Measurements from ENCODE around the gene ADORA1.

DNA sequence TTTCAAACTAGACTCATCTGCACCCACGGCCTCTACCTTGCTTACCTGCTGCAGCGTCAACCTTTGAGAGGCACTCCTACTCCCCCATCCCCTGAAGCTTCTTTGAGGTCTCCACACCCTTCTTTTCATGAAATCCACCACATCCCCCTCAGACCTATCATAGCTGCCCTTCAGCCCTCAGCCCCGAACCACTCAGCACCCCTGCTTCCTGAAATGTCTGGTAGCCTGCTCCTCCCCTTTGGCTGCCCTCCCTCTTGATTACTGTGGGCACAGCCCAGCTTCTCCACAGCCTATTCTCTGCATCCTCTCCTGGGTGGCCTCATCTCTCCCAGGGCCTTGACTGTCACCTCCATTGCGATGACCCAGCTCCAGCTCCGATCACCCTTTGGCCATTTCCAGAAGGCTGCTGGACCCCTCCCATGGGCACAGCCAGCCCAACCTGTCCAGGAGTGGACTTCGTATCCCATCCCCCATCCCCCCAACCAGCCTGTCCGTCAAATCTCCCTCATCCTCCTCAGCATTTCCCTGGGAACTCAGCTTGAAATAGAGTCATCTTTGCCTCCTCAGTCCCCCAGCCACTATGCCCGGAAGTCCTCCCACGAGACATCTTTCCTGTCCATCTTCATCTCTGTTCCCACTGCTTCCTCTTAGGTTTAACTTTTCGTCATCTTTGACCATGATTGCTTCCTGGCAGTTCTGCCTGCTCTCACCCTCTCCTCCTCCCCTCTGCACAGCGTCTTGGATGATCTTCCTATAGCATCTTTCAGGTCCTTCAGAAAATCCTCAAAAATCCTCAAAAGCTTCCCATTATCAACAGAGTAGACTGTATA, 6.1 kb upstream of the ADORA1 start:
- TF ChIP-seq, protein P1, sequence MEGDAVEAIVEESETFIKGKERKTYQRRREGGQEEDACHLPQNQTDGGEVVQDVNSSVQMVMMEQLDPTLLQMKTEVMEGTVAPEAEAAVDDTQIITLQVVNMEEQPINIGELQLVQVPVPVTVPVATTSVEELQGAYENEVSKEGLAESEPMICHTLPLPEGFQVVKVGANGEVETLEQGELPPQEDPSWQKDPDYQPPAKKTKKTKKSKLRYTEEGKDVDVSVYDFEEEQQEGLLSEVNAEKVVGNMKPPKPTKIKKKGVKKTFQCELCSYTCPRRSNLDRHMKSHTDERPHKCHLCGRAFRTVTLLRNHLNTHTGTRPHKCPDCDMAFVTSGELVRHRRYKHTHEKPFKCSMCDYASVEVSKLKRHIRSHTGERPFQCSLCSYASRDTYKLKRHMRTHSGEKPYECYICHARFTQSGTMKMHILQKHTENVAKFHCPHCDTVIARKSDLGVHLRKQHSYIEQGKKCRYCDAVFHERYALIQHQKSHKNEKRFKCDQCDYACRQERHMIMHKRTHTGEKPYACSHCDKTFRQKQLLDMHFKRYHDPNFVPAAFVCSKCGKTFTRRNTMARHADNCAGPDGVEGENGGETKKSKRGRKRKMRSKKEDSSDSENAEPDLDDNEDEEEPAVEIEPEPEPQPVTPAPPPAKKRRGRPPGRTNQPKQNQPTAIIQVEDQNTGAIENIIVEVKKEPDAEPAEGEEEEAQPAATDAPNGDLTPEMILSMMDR (IDR thresholded peaks at IDR 0.05; ENCODE audit: low read length): no peak
- no peak for TF ChIP-seq EZH2 (IDR thresholded peaks at IDR 0.05; ENCODE audit: borderline replicate concordance, low read length)

All from OCI-LY1 (cell line).